ENCODE results near the gene WDR88.

DNA sequence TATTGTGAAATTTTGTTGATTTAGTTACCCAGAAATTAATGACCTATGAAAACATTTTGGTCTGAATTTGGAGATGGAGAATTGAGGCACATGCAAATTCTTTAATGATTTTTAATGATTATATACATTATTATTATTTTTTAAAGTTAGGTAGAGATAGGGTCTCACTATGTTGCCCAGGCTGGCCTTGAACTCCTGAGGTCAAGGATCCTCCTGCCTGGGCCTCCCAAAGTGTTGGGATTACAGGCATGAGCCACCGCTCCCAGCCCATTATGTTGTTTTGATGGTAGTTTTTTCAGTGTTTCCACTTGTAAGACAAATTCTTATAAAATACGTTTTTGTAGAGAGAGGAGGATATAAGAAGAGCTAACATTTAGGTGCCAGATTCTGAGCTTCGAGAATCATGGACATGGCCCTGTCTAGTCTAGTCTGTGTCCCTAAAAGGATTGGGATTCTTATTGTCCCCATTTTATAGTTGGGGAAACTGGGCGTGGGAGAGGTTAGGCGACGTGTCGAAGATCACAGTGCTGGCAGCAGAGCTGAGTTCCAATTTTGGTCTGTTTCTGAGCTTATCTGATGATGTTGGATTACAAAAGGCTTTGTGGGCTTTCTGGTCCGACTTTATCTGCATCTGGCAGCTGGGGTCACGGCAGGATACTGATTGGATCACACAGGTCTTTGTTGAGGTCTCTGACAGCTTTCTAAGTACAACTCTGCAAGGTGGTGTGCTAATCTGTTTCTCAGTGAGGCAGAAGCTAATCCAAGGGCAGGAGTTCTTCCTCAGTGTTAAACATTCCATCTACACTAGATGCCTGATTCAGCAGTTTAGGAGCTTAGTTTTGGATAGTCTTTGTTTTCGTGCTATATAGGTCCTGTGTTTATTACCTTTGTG, 7.5 kb upstream of the WDR88 start:
- TF ChIP-seq POLR2A (IDR thresholded peaks at IDR 0.05): no peak
- no peak for TF ChIP-seq POLR2AphosphoS5 (IDR thresholded peaks at IDR 0.05)
- TF ChIP-seq, protein P1, sequence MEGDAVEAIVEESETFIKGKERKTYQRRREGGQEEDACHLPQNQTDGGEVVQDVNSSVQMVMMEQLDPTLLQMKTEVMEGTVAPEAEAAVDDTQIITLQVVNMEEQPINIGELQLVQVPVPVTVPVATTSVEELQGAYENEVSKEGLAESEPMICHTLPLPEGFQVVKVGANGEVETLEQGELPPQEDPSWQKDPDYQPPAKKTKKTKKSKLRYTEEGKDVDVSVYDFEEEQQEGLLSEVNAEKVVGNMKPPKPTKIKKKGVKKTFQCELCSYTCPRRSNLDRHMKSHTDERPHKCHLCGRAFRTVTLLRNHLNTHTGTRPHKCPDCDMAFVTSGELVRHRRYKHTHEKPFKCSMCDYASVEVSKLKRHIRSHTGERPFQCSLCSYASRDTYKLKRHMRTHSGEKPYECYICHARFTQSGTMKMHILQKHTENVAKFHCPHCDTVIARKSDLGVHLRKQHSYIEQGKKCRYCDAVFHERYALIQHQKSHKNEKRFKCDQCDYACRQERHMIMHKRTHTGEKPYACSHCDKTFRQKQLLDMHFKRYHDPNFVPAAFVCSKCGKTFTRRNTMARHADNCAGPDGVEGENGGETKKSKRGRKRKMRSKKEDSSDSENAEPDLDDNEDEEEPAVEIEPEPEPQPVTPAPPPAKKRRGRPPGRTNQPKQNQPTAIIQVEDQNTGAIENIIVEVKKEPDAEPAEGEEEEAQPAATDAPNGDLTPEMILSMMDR (IDR thresholded peaks at IDR 0.05): no peak
